ENCODE measurements around the gene GABRB3. TPM values are rescaled to one million over a fixed set of nuclear protein-coding genes. Genes with fewer than 3 reads are reported as not detected.
A peak's percentile ranks its signal among the peaks of the same experiment; 100 is the strongest.

The GABRB3 gene
- total and polyA plus RNA-seq, 4 donors = 0.81 to 5.5 (median 3.6) TPM

DNA sequence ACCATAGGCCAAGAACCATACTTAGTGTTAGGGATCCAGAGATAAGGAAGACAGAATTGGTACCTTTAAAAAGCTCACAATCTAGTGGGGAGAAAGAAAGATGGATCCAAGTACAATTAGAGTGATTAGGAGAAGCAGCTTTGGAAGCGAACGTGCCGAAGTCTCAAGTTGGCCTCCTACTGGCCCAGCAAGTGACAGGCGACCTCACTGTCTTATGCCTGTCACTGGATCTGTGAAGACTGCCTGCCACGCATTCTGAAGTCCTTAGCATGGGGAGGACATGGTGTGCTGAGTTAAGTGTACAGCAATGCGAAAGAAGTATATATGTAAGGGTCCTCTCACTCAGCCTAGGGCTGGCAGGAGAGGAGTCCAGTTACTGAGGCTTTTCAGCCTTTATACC is 141.0 kb downstream of the GABRB3 start:
- no peaks in the 10 kb centered on the region for H3K27me3 ChIP-seq (ENCODE audit: control insufficient read depth in 3 of 3, insufficient read depth in 3 of 3, low read length in 2 of 3)
- H3K4me3 ChIP-seq = no peak overlapping the region
- H3K9ac ChIP-seq (ENCODE audit: insufficient read depth in 1 of 2, low read length in 2 of 2) = no peak overlapping the region
- H3K9me3 ChIP-seq (ENCODE audit: control insufficient read depth in 4 of 4, insufficient read depth in 3 of 4, low read length in 3 of 4) = peaks cover 0 to 4% (median 0%) of the 10 kb centered on the region in 4 donors
- no peaks in the 10 kb centered on the region for H3K36me3 ChIP-seq (ENCODE audit: control insufficient read depth in 4 of 4, insufficient read depth in 4 of 4, low read length in 4 of 4)
- ATAC-seq (ENCODE audit: insufficient read depth, low FRiP score) = no peak
- TF ChIP-seq, protein P1, sequence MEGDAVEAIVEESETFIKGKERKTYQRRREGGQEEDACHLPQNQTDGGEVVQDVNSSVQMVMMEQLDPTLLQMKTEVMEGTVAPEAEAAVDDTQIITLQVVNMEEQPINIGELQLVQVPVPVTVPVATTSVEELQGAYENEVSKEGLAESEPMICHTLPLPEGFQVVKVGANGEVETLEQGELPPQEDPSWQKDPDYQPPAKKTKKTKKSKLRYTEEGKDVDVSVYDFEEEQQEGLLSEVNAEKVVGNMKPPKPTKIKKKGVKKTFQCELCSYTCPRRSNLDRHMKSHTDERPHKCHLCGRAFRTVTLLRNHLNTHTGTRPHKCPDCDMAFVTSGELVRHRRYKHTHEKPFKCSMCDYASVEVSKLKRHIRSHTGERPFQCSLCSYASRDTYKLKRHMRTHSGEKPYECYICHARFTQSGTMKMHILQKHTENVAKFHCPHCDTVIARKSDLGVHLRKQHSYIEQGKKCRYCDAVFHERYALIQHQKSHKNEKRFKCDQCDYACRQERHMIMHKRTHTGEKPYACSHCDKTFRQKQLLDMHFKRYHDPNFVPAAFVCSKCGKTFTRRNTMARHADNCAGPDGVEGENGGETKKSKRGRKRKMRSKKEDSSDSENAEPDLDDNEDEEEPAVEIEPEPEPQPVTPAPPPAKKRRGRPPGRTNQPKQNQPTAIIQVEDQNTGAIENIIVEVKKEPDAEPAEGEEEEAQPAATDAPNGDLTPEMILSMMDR (IDR thresholded peaks at IDR 0.05; ENCODE audit: control extremely low read depth, extremely low read depth) = no peak
- H3K4me1 ChIP-seq (ENCODE audit: control insufficient read depth in 5 of 5, insufficient read depth in 5 of 5, low read length in 5 of 5) = peaks cover 0 to 2% (median 0%) of the 10 kb centered on the region in 5 donors
- no peak overlapping the region for H3K27ac ChIP-seq (ENCODE audit: low read depth in 1 of 2, low read length in 1 of 2)
- 77 to 83% methylated on average over 6 of the region's 6 CpGs for WGBS, 2 donors
- DNase-seq = no peak

DNA sequence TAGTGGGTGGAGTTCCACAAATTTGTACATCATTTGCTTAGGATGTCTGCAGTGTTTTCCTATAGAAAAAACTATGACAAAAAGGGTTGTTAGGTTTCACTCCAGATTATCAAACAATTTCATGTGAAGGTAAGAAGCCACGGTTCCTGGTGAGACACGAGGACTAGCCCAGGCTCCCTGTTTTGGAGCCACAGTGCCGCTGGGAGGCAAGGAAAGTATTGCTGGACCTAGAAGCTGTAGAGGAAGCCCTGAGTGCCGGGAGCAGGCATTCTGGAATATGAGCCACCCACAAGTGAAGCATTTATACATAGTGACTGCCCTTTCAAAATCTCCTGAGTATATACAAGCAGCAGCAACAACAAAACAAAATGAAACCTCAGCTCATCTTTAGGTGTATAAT is 142.0 kb downstream of the GABRB3 start:
- ATAC-seq (ENCODE audit: insufficient read depth, low FRiP score) = no peak
- WGBS, 2 donors = 50 to 57% methylated on average over 4 of the region's 4 CpGs
- TF ChIP-seq, protein P1 (IDR thresholded peaks at IDR 0.05; ENCODE audit: control extremely low read depth, extremely low read depth) = no peak
- Histone ChIP-seq H3K36me3 (ENCODE audit: control insufficient read depth in 4 of 4, insufficient read depth in 4 of 4, low read length in 4 of 4) (no peaks in the 10 kb centered on the region), H3K9me3 (ENCODE audit: control insufficient read depth in 4 of 4, insufficient read depth in 3 of 4, low read length in 3 of 4) (peaks cover 0 to 4% (median 0%) of the 10 kb centered on the region in 4 donors), H3K27me3 (ENCODE audit: control insufficient read depth in 3 of 3, insufficient read depth in 3 of 3, low read length in 2 of 3) (no peaks in the 10 kb centered on the region), H3K27ac (ENCODE audit: low read depth in 1 of 2, low read length in 1 of 2) (no peak overlapping the region), H3K9ac (ENCODE audit: insufficient read depth in 1 of 2, low read length in 2 of 2) (no peak overlapping the region), H3K4me1 (ENCODE audit: control insufficient read depth in 5 of 5, insufficient read depth in 5 of 5, low read length in 5 of 5) (peaks cover 0 to 2% (median 0%) of the 10 kb centered on the region in 5 donors), H3K4me3 (no peak overlapping the region)
- no peak for DNase-seq

GRCh38 chr15:26628879-26629529 is 143.9 kb downstream of the GABRB3 start:
- Histone ChIP-seq H3K9me3 (ENCODE audit: control insufficient read depth in 4 of 4, insufficient read depth in 3 of 4, low read length in 3 of 4) (peaks cover 0 to 6% (median 0%) of the 10 kb centered on the region in 4 donors), H3K27ac (ENCODE audit: low read depth in 1 of 2, low read length in 1 of 2) (no peak overlapping the region), H3K27me3 (ENCODE audit: control insufficient read depth in 3 of 3, insufficient read depth in 3 of 3, low read length in 2 of 3) (no peaks in the 10 kb centered on the region), H3K36me3 (ENCODE audit: control insufficient read depth in 4 of 4, insufficient read depth in 4 of 4, low read length in 4 of 4) (no peaks in the 10 kb centered on the region), H3K4me1 (ENCODE audit: control insufficient read depth in 5 of 5, insufficient read depth in 5 of 5, low read length in 5 of 5) (peaks cover 0 to 2% (median 0%) of the 10 kb centered on the region in 5 donors), H3K4me3 (no peak overlapping the region), H3K9ac (ENCODE audit: insufficient read depth in 1 of 2, low read length in 2 of 2) (no peak overlapping the region)
- peak; percentile 58 to 71 (median 71) for DNase-seq
- peak; percentile 80 for ATAC-seq (ENCODE audit: insufficient read depth, low FRiP score)
- 64 to 69% methylated on average over 41 of the region's 41 CpGs for WGBS, 2 donors
- TF ChIP-seq, protein P1 (IDR thresholded peaks at IDR 0.05; ENCODE audit: control extremely low read depth, extremely low read depth) = no peak

Measured in lung (tissue), 12 donors.